ENCODE measurements around the gene CTXND1. TPM values are rescaled to one million over a fixed set of nuclear protein-coding genes. Genes with fewer than 3 reads are reported as not detected.
A peak's percentile ranks its signal among the peaks of the same experiment; 100 is the strongest.

Gene CTXND1
- polyA plus RNA-seq, 3 donors, result 10.8 to 13.7 (median 13.4) TPM

- DNase-seq (ENCODE audit: low read depth in 3 of 3, low spot score in 2 of 3), result no peak
Measured at GRCh38 chr15:80183306-80183705, 68.7 kb downstream of the CTXND1 start.

DNA sequence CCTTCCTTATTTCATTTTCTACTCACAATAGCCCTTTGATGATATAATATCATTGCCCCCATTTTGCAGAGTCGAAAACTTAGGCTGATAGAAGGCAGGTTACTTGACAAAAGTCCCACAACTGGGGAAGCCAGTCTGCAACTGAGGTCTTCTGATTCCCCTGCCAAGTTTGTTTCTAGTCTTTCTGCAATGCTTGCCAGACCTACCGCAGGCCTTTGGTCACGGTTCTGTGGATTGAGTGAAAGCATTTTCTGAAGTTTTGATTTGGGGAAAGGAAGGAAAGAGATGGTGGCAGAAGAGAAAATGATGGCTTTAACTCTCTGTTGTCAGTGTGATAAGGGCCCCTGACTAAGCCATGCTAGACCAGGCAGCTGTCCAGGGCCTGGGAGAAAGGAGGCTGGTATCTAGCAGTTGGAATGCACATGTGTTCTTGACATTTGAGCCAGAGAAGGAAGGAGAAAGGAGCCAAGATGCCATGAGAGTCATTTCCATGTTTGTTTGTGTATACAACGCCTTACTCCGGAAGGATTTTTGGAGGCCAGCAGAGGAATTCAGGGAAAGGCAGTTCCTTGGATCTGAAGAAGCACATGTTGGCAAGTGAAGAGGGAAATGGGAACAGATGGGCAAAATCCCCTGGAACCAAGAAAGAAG, 69.3 kb downstream of the CTXND1 start:
- no peak for DNase-seq (ENCODE audit: low read depth in 3 of 3, low spot score in 2 of 3)

DNA sequence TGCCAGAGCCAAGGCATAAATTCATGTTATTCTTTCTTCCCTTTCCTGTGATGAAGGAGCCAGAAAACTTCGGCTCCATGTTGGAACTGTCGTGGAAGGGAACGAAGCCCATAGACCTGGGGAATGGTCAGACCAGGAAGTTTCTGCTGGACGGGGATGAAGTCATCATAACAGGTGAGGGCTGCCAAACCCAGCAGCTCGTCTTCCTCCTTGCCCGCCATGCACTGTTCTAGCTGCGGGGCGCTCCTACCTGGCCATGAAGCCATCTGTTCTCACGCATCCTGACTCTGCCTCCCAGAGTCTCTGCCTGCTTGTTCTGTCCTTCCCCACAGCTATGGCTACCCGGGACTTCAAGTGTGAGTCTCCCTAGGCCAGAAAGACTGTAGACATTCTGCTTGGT, 71.0 kb downstream of the CTXND1 start:
- DNase-seq (ENCODE audit: low read depth in 3 of 3, low spot score in 2 of 3), result no peak

DNA sequence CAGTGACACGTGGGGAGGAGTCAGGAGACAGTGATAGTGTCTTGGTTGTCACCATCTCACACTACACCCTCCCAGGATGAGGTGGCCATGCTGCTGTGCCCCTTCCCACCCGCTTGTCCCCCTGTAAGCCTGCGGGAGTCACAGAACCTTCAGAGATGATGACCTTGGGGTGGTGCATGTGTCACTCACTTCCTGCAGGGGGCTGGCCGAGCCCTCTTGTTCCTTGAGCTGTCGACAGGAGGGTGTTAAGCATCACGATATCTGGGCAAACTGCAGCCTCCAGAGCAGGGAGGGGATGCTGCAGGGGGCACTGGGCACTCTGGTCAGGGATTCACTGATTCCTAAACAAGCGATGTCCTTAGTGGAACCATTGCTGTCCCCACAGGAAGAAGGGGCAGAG, 71.5 kb downstream of the CTXND1 start:
- no peak for DNase-seq (ENCODE audit: low read depth in 3 of 3, low spot score in 2 of 3)

DNA sequence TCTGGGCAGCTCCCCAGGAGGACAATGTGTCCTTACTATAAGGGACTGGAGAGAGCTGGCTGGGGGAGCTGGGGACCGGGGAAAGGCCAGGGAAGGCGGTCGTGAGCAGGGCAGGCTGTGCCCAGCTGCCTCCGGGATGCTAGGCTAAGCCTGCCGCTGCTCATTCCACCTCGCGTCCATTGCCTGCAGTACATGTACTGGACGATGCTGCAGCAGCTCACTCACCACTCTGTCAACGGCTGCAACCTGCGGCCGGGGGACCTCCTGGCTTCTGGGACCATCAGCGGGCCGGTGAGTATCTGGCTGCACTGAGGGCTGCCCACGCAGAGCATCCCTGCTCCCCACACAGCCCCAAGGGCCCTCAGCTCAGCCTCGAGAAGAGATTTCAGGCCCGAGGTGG, 72.1 kb downstream of the CTXND1 start:
- no peak for DNase-seq (ENCODE audit: low read depth in 3 of 3, low spot score in 2 of 3)

GRCh38 chr15:80179025-80179759, 72.8 kb downstream of the CTXND1 start:
- DNase-seq (ENCODE audit: low read depth in 3 of 3, low spot score in 2 of 3), result no peak

- DNase-seq (ENCODE audit: low read depth in 3 of 3, low spot score in 2 of 3), result no peak
Measured at GRCh38 chr15:80177156-80177555, 74.9 kb downstream of the CTXND1 start.

DNA sequence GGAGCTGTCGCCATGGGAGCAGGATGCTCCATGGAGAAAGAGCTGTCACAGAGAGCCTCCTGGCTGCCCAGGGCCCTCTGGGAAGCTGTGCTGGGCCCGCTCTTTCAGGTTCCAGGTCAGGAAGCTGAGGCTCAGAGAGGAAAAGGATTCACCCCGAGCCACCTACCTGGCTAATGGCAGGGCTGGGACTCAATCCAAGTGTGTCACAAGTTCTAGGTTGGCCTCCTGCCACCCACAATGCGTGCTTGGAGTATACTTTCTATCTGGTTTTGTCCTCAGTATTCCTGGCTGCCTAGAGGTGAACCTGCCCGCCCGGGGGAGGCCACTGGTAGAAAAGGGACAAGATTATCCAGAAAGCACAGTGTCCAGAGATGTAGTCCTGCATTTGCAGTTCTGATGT, 75.6 kb downstream of the CTXND1 start:
- DNase-seq (ENCODE audit: low read depth in 3 of 3, low spot score in 2 of 3), result no peak

GRCh38 chr15:80175436-80175835, 76.6 kb downstream of the CTXND1 start:
- DNase-seq (ENCODE audit: low read depth in 3 of 3, low spot score in 2 of 3), result no peak

GRCh38 chr15:80174017-80174746, 77.8 kb downstream of the CTXND1 start:
- DNase-seq (ENCODE audit: low read depth in 3 of 3, low spot score in 2 of 3), result no peak

DNA sequence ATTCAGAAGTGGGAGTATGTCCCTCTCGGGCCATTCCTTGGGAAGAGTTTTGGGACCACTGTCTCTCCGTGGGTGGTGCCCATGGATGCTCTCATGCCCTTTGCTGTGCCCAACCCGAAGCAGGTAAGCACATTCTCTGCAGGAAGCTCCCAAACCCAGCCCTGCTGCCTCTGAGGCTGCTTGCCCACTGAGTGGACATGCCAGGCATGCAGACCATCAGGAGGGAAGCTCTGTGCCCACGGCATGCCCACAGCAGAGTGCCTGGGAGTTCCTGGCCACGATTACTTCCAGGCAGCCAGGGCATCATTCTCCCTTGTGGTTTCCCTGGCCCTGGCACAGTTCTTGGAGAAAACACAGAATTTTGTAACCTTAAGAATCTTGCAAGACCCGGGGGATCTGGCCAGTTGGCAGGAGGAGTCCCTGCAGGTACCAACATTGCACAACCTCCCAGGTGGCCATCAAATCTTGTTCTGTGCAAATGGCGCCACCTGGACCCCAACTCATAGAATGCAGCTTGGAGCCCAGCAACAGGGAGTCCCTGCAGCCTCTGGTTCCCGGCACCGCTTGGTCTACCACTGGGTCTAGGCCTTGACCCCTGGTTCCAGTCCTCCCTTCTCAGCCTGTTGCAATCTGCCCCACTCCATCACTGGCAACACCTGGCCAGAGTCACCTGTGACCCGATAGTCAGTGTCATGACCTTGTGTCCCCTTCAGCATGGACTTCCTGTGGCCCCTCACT, 78.8 kb downstream of the CTXND1 start:
- peak in 2 of 3 donors; percentile 25 to 47 for DNase-seq (ENCODE audit: low read depth in 3 of 3, low spot score in 2 of 3)

GRCh38 chr15:80172401-80172800, 79.6 kb downstream of the CTXND1 start:
- no peak for DNase-seq (ENCODE audit: low read depth in 3 of 3, low spot score in 2 of 3)

DNA sequence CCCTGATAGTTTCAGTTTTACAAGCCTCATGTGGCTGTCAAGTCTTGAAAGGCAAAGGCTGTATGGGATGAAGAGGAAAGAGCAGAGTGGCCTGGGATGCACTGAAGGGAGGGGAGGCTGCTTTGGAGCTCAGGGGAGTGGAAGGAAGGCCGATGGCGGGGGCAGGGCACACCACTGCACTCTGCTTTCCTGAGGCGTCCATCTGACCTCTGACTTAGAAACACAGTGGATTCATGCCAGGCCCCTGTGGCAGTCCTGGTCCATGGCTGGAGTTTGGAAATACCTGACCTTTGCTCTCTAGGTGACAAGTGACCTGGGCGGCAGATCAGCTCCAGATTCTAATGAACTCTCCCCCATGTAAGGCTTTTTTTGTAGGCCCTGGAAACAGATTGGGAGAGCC, 80.2 kb downstream of the CTXND1 start:
- DNase-seq (ENCODE audit: low read depth in 3 of 3, low spot score in 2 of 3), result no peak

GRCh38 chr15:80170596-80170995, 81.4 kb downstream of the CTXND1 start:
- DNase-seq (ENCODE audit: low read depth in 3 of 3, low spot score in 2 of 3), result no peak

DNA sequence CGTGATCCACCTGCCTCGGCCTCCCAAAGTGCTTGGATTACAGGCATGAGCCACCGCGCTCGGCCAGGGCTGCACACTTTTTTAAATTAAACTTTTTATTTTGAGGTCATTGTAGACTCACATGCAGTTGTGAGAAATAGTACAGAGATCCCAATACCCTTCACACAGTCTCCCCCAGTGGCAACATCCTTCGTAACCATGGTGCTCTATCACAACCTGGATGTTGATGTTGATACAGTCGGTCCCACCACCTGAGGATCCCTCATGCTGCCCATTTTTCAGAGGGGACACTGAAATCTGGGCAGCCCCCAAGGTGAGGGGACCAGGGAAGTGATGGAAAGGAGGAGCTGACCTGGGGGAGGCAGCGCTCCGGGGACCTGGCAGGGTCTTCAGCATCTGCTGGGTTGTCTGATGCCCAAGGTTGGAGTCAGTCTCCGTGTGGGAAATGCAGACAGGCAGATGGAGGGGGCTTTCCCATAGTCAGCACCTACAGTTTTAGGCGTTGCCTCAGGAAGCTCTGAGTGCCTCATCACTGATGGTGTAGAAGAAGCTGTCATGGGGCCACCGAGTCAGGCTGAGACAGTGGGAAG, 82.2 kb downstream of the CTXND1 start:
- DNase-seq (ENCODE audit: low read depth in 3 of 3, low spot score in 2 of 3), result no peak

- DNase-seq (ENCODE audit: low read depth in 3 of 3, low spot score in 2 of 3), result no peak
Measured at GRCh38 chr15:80168421-80168820, 83.6 kb downstream of the CTXND1 start.

GRCh38 chr15:80167936-80168335, 84.1 kb downstream of the CTXND1 start:
- DNase-seq (ENCODE audit: low read depth in 3 of 3, low spot score in 2 of 3), result no peak

GRCh38 chr15:80163897-80164296, 88.1 kb downstream of the CTXND1 start:
- no peak for DNase-seq (ENCODE audit: low read depth in 3 of 3, low spot score in 2 of 3)

DNA sequence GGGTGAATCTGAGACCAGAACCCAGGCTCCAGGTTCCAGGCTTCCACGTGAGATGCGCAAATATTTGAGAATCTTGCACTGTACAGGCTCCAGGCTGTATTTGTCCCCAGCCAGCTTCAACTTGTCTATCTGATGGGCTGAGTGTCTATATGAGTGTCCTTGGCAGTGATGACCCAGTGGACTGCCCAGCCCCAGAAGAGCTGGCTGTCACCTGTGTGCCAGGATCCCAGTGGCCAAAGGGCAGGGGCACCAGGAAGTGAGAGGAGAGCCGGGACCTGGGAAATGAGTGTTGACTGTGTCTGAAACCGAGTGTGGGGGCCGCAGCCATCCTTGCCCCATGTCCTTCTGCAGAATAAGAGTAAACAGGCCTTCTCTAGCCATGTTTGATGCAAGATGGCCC, 88.8 kb downstream of the CTXND1 start:
- no peak for DNase-seq (ENCODE audit: low read depth in 3 of 3, low spot score in 2 of 3)

DNA sequence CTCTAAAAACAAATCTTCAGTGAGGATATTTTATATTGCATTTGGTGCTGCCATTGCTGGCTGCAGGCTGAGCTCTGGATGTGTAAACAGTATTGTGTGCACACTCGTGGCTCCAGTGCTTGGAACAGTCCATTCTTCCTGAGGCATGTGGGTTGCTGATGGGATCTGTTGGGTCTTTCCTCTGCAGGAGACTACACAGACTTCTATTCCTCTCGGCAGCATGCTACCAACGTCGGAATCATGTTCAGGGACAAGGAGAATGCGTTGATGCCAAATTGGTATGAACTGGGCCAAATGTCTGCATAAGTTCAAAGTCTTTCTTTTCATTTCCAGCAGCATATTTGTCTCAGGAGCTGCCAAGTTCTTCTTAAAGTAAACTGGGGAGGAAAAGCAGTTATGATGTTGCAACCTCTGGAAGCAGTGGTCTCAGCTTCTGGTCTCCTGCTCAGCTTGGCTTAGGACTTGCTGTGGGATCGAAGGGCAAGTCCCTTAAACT, 89.9 kb downstream of the CTXND1 start:
- no peak for DNase-seq (ENCODE audit: low read depth in 3 of 3, low spot score in 2 of 3)

All from right renal cortex interstitium (tissue), 3 donors.